HG02840 (cell line): ENCODE results near the gene CRACR2A.

ENCODE experiments used
- ATAC-seq: cut with Tn5 transposase; IDR thresholded peaks from one replicate; pipeline ENCODE4 v1.9.1; 2021; ENCODE audit warnings: mild to moderate bottlenecking, moderate library complexity, moderate number of reproducible peaks; ENCODE audit not compliant: unreplicated experiment, low FRiP score

CRACR2A gene

DNA sequence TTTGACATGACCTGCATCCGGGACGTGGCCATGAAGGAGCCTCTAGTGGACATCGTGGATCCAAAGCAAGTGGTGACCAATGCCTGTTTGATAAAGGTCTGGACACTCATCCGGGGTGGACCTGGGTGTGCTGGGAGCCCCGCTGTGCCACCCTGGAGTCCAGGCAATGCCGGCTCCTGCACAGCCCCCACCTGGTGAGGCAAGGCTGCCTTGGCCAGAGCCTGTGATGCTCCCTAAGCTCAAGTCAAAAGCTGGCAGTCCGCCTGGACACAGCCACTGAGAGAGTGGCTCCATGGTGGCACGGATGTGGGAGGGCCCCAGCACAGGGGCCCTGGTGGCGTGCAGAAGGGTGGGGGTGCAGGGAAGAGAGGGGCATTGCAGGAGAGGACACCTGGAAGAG, 176.0 kb downstream of the CRACR2A start:
- no peak for ATAC-seq

DNA sequence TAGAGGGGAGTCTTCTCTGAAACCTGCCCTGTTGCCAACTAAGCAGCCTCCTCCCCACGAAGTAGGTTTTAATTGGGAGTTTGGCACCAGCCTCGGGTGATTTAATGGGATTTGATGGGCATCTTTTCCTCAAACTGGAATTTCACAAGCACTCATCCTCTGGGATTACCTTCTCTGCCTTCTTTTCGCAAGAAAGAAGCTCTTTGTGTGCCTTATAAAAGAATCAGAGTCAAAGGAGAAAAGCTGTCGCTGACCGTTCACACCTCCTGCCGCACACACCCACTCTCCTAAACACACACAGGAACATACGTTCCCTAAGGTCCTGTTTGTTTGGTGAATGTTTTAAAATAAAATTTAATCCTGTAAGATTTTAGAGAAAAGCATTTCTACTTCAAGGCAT, 177.9 kb downstream of the CRACR2A start:
- no peak for ATAC-seq

DNA sequence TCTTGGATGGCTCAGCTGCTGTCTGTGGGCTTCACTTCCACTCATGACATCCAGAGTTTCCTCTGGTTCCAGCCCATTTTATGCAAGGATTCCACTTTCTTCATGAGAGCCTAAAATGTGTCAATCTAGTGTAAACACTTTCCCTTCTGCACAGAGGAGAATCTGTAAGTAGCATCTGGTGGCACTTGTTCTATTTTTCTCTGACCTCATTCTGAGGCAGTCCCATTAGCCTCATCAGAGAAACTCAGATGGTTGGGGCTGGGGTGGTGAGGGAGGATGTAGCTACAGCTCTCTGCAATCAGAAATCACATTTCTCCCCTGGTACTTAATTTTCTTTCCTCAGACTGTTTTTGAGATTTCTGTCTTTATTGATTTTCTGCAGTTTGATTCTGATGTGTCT, 180.3 kb downstream of the CRACR2A start:
- ATAC-seq = no peak

DNA sequence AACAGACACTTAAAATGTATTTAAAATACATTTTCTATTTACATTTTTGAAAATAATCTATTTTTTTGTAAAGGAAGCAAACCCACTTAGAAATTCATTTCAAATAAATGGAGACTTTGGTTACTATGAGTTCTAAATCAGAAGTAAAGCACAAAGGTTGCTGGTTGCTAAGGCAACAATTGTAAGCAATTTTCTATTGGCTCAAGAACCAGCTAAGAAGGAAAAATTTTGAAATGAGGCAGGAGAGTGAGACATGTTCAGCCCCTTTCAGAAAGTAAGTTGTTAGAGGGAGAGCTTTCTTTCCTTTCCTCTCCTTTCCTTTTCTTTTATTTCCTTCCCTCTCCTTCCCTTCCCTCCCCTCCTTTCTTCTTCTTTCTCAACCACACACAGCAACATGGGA, 181.2 kb downstream of the CRACR2A start:
- no peak for ATAC-seq

DNA sequence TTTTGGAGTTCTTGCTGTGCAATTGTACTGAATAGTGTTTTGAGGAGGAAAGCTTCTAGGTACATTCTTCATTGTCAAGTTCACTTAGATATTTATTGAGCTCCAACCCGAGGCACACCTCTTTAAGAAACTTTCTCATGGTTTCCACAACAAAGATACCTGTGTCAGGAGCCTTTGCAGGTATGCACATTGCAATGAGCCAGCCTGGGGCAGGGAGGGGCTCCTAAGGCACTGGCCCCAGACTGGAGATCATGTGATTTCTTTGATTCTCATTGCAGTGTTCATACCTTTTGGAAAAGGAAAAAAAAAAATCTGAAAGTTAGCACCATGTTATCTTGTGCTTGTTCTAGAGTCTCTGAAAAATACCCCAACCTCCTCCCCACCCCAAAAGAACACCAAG, 181.6 kb downstream of the CRACR2A start:
- ATAC-seq = no peak

DNA sequence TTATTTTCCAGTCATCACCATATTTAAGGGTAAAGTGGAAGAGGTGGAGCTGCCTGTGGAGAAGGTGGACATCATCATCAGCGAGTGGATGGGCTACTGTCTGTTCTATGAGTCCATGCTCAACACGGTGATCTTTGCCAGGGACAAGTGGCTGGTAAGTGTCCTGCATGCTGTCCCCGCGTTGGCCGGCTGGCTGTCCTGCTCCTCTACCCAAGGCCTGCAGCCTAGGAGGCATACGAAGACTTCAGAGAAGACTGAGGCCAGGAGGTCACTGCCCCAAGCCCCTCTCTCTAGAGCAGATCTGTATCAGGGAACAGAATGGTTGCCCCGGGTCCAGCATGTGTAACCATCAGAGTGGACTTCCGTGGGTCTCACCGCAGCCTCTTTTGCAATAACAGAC, 184.2 kb downstream of the CRACR2A start:
- ATAC-seq = no peak

DNA sequence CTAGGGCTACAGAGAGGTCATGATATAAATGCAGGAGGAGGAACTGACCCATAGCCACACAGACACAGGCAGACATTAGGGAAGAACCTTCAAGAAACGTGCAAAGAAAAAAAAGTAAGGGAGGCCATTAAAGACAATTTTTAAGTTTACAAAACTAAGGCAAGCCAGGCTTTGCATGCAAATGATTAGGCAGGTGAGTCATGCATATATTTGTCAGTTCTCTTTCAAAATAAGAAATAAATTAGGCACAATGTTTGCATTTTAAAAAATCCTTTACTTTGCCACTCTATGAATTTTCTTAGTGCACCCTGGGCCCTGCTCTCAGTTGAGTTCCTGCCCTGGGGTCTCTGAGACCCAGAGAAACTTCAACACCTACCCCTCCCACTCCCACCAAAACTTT, 186.9 kb downstream of the CRACR2A start:
- no peak for ATAC-seq
